Nephron (organoid): ENCODE results near the gene TRAF3.

Experiments
- H3K27ac Mint-ChIP-seq, 3 experiments: 2 replicates each; pipeline ENCODE4 v1.8.0; 2020; ENCODE audit warnings: mixed read lengths in 3 of 3, mild to moderate bottlenecking in 2 of 3, moderate library complexity in 1 of 3
- H3K27me3 Mint-ChIP-seq: 2 replicates; pipeline ENCODE4 v1.8.0; 2021; ENCODE audit warnings: low read depth, mild to moderate bottlenecking, moderate library complexity, mixed read lengths
- H3K36me3 Mint-ChIP-seq: 2 replicates; pipeline ENCODE4 v1.8.0; 2020; ENCODE audit warnings: low read depth, mixed read lengths
- H3K4me1 Mint-ChIP-seq: 2 replicates; pipeline ENCODE4 v1.8.0; 2020; ENCODE audit warnings: mixed read lengths
- H3K4me3 Mint-ChIP-seq, 3 experiments: 2 replicates each; pipeline ENCODE4 v1.8.0; 2020; ENCODE audit warnings: mild to moderate bottlenecking in 3 of 3, mixed read lengths in 3 of 3, moderate library complexity in 2 of 3
- H3K9me3 Mint-ChIP-seq: 2 replicates; pipeline ENCODE4 v1.8.0; 2020; ENCODE audit warnings: mixed read lengths
- CTCF ChIP-seq, 3 experiments: fragments of 200-600 bp; sonication (generic); IDR thresholded peaks; one replicate each; pipeline ENCODE4 v1.5.0; 2021; ENCODE audit warnings: antibody characterized with exemption in 3 of 3; ENCODE audit not compliant: unreplicated experiment in 3 of 3

Gene TRAF3

DNA sequence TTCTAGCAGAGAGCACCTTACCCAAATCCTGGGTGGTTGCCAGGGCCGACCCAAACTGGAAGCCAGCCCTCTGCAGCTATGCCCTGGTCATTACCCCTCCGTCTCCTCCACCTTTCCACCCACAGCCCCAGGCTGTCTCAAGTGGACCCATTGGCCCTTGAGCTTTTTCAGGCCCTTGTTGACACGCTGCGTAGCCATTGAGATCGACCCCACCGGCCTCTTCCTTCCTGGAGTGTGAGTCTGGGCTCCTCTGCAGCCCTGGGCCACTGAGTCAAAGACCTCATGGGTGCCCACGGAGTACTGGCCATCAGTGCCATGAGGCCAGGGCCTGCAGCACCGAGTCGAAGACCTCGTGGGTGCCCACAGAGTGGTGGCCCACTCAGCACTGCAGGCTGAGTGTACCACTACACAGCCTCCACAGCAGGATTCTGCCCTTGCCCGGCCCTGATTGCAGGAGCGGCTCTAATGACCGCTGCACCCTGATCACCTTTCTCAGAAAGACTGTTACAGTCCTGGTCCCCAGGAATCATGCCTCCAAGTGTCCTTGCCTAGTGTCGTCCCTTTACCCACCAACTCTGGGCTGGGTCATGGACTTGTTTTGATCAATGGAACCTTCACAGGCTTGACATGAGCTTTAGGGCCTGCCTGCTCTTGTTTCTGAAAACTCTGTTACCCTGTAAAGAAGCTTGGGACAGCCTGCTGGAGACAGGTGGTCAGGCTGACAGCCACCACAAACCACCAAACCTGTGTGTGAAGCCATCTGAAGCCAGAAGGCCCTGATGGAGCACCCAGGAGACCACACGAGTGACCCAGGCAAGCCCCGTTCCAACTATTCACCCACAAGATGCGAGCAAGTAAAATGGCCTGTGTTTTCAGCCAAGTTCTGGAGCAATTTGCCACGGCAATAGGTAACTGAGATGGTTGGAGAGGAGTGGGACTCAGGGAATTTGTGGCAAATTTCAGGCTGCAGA is 39.6 kb upstream of the TRAF3 start:
- no peaks in the 10 kb centered on the region for H3K27me3 Mint-ChIP-seq
- H3K4me1 Mint-ChIP-seq, result no peaks in the 10 kb centered on the region
- no peak for TF ChIP-seq CTCF (IDR thresholded peaks at IDR 0.05; ENCODE audit: unreplicated experiment in 3 of 3)
- H3K4me3 Mint-ChIP-seq, result no peak overlapping the region
- H3K9me3 Mint-ChIP-seq, result peaks cover 14% of the 10 kb centered on the region
- no peak overlapping the region for H3K27ac Mint-ChIP-seq
- peaks cover 49% of the 10 kb centered on the region for H3K36me3 Mint-ChIP-seq

- H3K4me3 Mint-ChIP-seq, result no peak overlapping the region
- no peak for TF ChIP-seq CTCF (IDR thresholded peaks at IDR 0.05; ENCODE audit: unreplicated experiment in 3 of 3)
- peaks cover 51% of the 10 kb centered on the region for H3K36me3 Mint-ChIP-seq
- H3K27me3 Mint-ChIP-seq, result no peaks in the 10 kb centered on the region
- no peaks in the 10 kb centered on the region for H3K4me1 Mint-ChIP-seq
- peaks cover 22% of the 10 kb centered on the region for H3K9me3 Mint-ChIP-seq
- no peak overlapping the region for H3K27ac Mint-ChIP-seq
These were observed 38.7 kb upstream of the TRAF3 start for GRCh38 chr14:102738373-102739189.

- Mint-ChIP-seq H3K4me1 (no peaks in the 10 kb centered on the region), H3K27ac (no peak overlapping the region), H3K36me3 (peaks cover 50% of the 10 kb centered on the region), H3K27me3 (no peaks in the 10 kb centered on the region), H3K4me3 (no peak overlapping the region), H3K9me3 (peaks cover 22% of the 10 kb centered on the region)
- no peak for TF ChIP-seq CTCF (IDR thresholded peaks at IDR 0.05; ENCODE audit: unreplicated experiment in 3 of 3)
These were observed 38.1 kb upstream of the TRAF3 start for GRCh38 chr14:102739190-102739469.

DNA sequence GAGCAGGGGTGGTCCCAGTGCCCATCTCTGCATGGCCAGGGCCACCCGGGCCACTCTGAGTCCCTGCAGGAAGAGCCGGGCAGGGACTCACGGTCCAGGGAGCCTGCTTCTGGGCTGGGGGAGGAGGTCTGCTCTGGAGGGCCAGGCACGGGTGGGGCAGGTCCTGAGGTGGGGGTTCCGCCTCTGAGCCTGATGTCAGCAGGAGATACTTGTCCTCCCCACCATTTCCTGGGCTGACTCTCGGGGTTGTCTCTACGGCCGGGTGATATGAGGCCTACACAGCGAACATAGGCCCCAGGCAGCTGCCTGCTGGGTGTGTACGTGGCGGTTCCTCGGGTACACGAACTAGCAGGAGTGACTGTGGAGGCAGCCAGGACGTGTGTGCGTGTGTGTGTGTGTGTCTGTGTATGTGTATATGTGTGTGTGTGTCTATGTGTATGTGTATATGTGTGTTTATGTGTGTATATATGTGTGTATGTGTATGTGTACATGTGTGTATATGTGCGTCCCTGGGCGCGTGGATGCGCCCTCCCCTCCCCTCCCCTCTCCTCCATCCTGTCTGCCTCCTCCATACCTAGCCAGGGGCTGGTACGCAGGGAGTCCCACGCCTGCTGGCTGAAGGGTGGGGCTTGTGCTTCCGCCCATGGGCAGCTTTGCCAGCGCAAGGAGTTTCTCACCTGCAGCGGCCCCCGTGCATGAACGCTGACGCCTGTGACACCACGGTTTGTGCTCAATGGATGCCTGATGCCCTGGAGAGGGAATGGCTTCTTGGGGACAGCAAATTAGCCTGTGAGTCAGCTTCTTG is 30.4 kb upstream of the TRAF3 start:
- Mint-ChIP-seq H3K27me3 (no peaks in the 10 kb centered on the region), H3K4me1 (peaks cover 13% of the 10 kb centered on the region), H3K27ac (no peak overlapping the region), H3K36me3 (peaks cover 15% of the 10 kb centered on the region), H3K4me3 (no peak overlapping the region), H3K9me3 (peaks cover 10% of the 10 kb centered on the region)
- TF ChIP-seq CTCF (IDR thresholded peaks at IDR 0.05; ENCODE audit: unreplicated experiment in 3 of 3), result no peak

GRCh38 chr14:102748806-102749205 is 28.4 kb upstream of the TRAF3 start:
- no peak for TF ChIP-seq CTCF (IDR thresholded peaks at IDR 0.05; ENCODE audit: unreplicated experiment in 3 of 3)
- peaks cover 3% of the 10 kb centered on the region for H3K36me3 Mint-ChIP-seq
- H3K27me3 Mint-ChIP-seq, result no peaks in the 10 kb centered on the region
- no peaks in the 10 kb centered on the region for H3K9me3 Mint-ChIP-seq
- H3K4me3 Mint-ChIP-seq, result no peak overlapping the region
- peaks cover 13% of the 10 kb centered on the region for H3K4me1 Mint-ChIP-seq
- H3K27ac Mint-ChIP-seq, result no peak overlapping the region
